SK-N-SH treated with all-trans-retinoic acid at 6 μM for 48 hours (cell line): ENCODE data around the gene CPEB3.

Source experiments
- ATAC-seq: fragments of 200-7000 bp; cut with Tn5 transposase; 3 replicates; pipeline ENCODE4 v1.9.1; 2020; ENCODE audit warnings: mild to moderate bottlenecking, moderate library complexity
- ARNTL ChIP-seq: fragments of 450-650 bp; formaldehyde crosslinking; IDR thresholded peaks from 2 replicates; pipeline ENCODE4 v1.5.0; 2020; ENCODE audit warnings: low read depth, mild to moderate bottlenecking, moderate library complexity, borderline replicate concordance
- BACH2 ChIP-seq: fragments of 250-450 bp; sonication (Bioruptor Pico); IDR thresholded peaks from 2 replicates; pipeline ENCODE4 v1.9.0; 2021; ENCODE audit warnings: mild to moderate bottlenecking, borderline replicate concordance
- CREB5 ChIP-seq: fragments of 250-450 bp; sonication (Bioruptor Pico); IDR thresholded peaks from 2 replicates; pipeline ENCODE4 v1.5.1; 2020; ENCODE audit warnings: low read depth, mild to moderate bottlenecking, moderate library complexity
- CSDC2 ChIP-seq: fragments of 250-450 bp; sonication (Bioruptor Pico); IDR thresholded peaks from 2 replicates; pipeline ENCODE4 v1.5.0; 2020; ENCODE audit warnings: mild to moderate bottlenecking, moderate library complexity
- CSRNP3 ChIP-seq: fragments of 250-450 bp; sonication (Bioruptor Pico); IDR thresholded peaks from 2 replicates; pipeline ENCODE4 v1.5.1; 2021; ENCODE audit warnings: mild to moderate bottlenecking, moderate library complexity
- ESRRG ChIP-seq: fragments of 250-450 bp; sonication (Bioruptor Pico); IDR thresholded peaks from 2 replicates; pipeline ENCODE4 v1.6.1; 2021; ENCODE audit warnings: mild to moderate bottlenecking
- GLIS3 ChIP-seq: fragments of 250-450 bp; sonication (Bioruptor Pico); IDR thresholded peaks from 2 replicates; pipeline ENCODE4 v1.5.0; 2020; ENCODE audit warnings: mild to moderate bottlenecking, moderate library complexity
- ISL1 ChIP-seq: fragments of 250-450 bp; sonication (Bioruptor Pico); IDR thresholded peaks from 2 replicates; pipeline ENCODE4 v2.1.2; 2022; ENCODE audit warnings: mild to moderate bottlenecking, moderate library complexity
- POU6F1 ChIP-seq: fragments of 250-450 bp; sonication (Bioruptor Pico); IDR thresholded peaks from 2 replicates; pipeline ENCODE4 v1.8.0; 2021; ENCODE audit warnings: low read depth, mild to moderate bottlenecking, moderate library complexity, borderline replicate concordance
- PPARA ChIP-seq: fragments of 250-450 bp; sonication (Bioruptor Pico); IDR thresholded peaks from 2 replicates; pipeline ENCODE4 v1.5.0; 2020; ENCODE audit warnings: mild to moderate bottlenecking, borderline replicate concordance
- RARB ChIP-seq: fragments of 250-450 bp; sonication (Bioruptor Pico); IDR thresholded peaks from 2 replicates; pipeline ENCODE4 v1.8.0; 2021; ENCODE audit warnings: mild to moderate bottlenecking, moderate library complexity
- SNAI2 ChIP-seq: fragments of 250-450 bp; sonication (Bioruptor Pico); IDR thresholded peaks from 2 replicates; pipeline ENCODE4 v1.5.0; 2020; ENCODE audit warnings: mild to moderate bottlenecking, moderate library complexity
- TCF4 ChIP-seq: fragments of 250-450 bp; sonication (Bioruptor Pico); IDR thresholded peaks from 2 replicates; pipeline ENCODE4 v1.8.0; 2021; ENCODE audit warnings: mild to moderate bottlenecking, moderate library complexity, borderline replicate concordance
- TOX ChIP-seq: fragments of 250-450 bp; sonication (Bioruptor Pico); IDR thresholded peaks from 2 replicates; pipeline ENCODE4 v1.8.0; 2021; ENCODE audit warnings: mild to moderate bottlenecking, moderate library complexity, borderline replicate concordance
- TSHZ2 ChIP-seq: fragments of 250-450 bp; sonication (Bioruptor Pico); IDR thresholded peaks from 2 replicates; pipeline ENCODE4 v1.5.0; 2020; ENCODE audit warnings: mild to moderate bottlenecking, moderate library complexity
- ZC3H10 ChIP-seq: fragments of 250-450 bp; sonication (Bioruptor Pico); IDR thresholded peaks from 2 replicates; pipeline ENCODE4 v1.5.1; 2021; ENCODE audit warnings: mild to moderate bottlenecking, moderate library complexity
- ZFP30 ChIP-seq: fragments of 450-650 bp; formaldehyde crosslinking; IDR thresholded peaks from 2 replicates; pipeline ENCODE4 v1.5.0; 2022; ENCODE audit warnings: mild to moderate bottlenecking, moderate library complexity
- ZNF565 ChIP-seq: fragments of 450-650 bp; formaldehyde crosslinking; conservative IDR thresholded peaks from 2 replicates; pipeline ENCODE4 v1.5.0; 2020; ENCODE audit warnings: low read depth, mild to moderate bottlenecking, moderate library complexity
- ZNF70 ChIP-seq: fragments of 450-650 bp; formaldehyde crosslinking; IDR thresholded peaks from 2 replicates; pipeline ENCODE4 v1.5.0; 2020; ENCODE audit warnings: mild to moderate bottlenecking, moderate library complexity

Gene CPEB3

GRCh38 chr10:92005978-92006377 lies 284.9 kb downstream of the CPEB3 start:
- TF ChIP-seq ESRRG = no peak
- no peak for TF ChIP-seq ZC3H10
- no peak for TF ChIP-seq GLIS3 (CRISPR knock-in tag)
- no peak for TF ChIP-seq SNAI2 (CRISPR knock-in tag)
- TF ChIP-seq CREB5 (CRISPR knock-in tag) = no peak
- TF ChIP-seq CSDC2 = no peak
- TF ChIP-seq TSHZ2 (CRISPR knock-in tag) = no peak
- no peak for TF ChIP-seq TCF4
- no peak for TF ChIP-seq BACH2 (CRISPR knock-in tag)
- TF ChIP-seq TOX (CRISPR knock-in tag) = no peak
- no peak for TF ChIP-seq CSRNP3 (CRISPR knock-in tag)
- TF ChIP-seq ISL1 (CRISPR knock-in tag) = no peak
- no peak for TF ChIP-seq PPARA
- TF ChIP-seq, all 23 proteins: peak for 0
- ATAC-seq = no peak

GRCh38 chr10:92003258-92003657 lies 287.6 kb downstream of the CPEB3 start:
- no peak for ATAC-seq

GRCh38 chr10:92001995-92002394 lies 288.9 kb downstream of the CPEB3 start:
- TF ChIP-seq TSHZ2 (CRISPR knock-in tag) = no peak
- TF ChIP-seq SNAI2 (CRISPR knock-in tag) = no peak
- peak; percentile 93 for TF ChIP-seq ZFP30 (CRISPR knock-in tag)
- no peak for TF ChIP-seq CSRNP3 (CRISPR knock-in tag)
- no peak for TF ChIP-seq ARNTL (CRISPR knock-in tag)
- no peak for TF ChIP-seq ZNF565 (CRISPR knock-in tag)
- TF ChIP-seq ESRRG = no peak
- ATAC-seq = no peak

More at GRCh38 chr10:92003258-92003657, 287.6 kb downstream of the CPEB3 start:
- TF ChIP-seq ZNF70 (CRISPR knock-in tag) (no peak), GLIS3 (CRISPR knock-in tag) (no peak), POU6F1 (CRISPR knock-in tag) (no peak), SNAI2 (CRISPR knock-in tag) (no peak), RARB (CRISPR knock-in tag) (no peak)
